Stimulated activated CD8-positive, alpha-beta memory T cell treated with anti-CD3 and anti-CD28 coated beads, Interleukin-15, amount 100 ng/mL, for 24 hours (primary cell): ENCODE measurements around the gene TMBIM4.

Experiments
- DNase-seq: peaks from one replicate; pipeline ENCODE4 v3.0.0-alpha.2; 2020; ENCODE audit warnings: low read depth

The TMBIM4 gene

DNA sequence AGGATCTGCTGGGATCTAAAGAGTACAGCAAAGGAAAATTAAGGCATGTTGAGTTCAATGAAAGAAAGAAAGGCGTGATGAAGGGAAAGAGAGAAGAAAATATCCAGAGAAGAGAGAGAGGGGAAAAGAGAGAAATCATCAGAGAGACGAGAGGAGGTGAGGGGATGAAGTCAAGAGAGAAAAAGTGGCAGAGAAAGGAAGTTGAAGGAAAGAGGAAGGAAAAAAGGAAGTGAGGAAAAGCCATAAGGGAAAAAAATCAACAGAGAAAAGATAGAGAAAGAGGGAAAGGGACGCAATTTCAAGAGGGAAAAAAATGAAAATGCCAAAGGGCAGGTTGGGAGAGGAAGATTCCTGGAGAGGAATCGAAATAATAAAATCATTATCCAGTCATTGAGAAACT lies 79.6 kb downstream of the TMBIM4 start:
- DNase-seq, result no peak

DNA sequence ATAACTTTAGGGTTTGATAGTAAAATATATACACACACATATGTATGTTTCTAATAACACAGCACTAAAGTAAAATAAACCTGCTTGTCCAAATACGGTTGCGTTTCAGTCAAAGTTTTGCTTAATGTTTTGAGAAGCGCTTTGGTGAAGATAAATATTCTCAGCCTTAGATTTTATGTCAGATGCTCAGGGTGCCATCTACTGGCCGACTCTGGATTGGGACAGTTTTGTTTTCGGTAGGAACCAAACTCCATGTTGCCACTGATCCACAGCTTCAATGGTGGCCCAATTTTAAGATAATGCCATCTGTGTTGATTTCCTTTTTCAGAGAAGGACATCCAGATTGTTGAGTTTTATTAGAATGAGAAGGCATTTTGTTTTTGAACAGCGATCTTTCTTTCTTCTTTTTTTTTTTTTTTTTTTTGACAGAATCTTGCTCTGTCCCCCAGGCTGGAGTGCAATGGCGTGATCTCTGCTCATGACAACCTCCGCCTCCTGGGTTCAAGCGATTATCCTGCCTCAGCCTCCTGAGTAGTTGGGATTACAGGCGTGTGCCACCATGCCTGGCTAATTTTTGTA lies 82.3 kb downstream of the TMBIM4 start:
- DNase-seq, result peak; percentile 8

DNA sequence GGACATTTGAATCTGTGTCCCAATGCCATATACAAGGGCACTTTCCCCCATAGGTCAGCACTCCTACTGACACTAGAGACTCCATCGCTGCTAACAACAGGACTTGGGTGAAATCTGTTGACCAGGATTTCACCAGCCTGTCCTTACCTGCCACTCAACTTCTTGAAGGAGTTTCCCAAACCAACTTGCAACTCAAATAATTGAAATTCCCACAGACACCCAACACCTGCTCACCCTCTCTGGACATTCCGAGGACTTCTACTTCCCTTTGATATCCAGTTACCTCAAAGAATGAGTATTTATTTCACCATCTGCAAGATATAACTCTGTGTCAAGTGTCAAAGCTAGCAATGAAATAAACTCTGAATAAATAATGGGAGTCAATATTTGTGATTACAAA lies 83.8 kb downstream of the TMBIM4 start:
- no peak for DNase-seq
